H1 (cell line): ENCODE results near the gene TECPR2.

Experiments used
- HDAC6 ChIP-seq: IDR thresholded peaks from one replicate; pipeline ENCODE4 v1.7.1; 2012; ENCODE audit warnings: low read depth, mild to moderate bottlenecking, inconsistent platforms, low read length, moderate library complexity
- POLR2A ChIP-seq, 2 experiments: IDR thresholded peaks; 1 replicate in 1 of 2; 2 replicates in 1 of 2; pipeline ENCODE4 v1.6.1; 2011; ENCODE audit warnings: low read depth in 2 of 2, low read length in 2 of 2, mild to moderate bottlenecking in 2 of 2; ENCODE audit errors: control extremely low read depth in 1 of 2
- POLR2AphosphoS5 ChIP-seq: IDR thresholded peaks from 2 replicates; pipeline ENCODE4 v1.6.1; 2011; ENCODE audit warnings: low read depth, low read length

DNA sequence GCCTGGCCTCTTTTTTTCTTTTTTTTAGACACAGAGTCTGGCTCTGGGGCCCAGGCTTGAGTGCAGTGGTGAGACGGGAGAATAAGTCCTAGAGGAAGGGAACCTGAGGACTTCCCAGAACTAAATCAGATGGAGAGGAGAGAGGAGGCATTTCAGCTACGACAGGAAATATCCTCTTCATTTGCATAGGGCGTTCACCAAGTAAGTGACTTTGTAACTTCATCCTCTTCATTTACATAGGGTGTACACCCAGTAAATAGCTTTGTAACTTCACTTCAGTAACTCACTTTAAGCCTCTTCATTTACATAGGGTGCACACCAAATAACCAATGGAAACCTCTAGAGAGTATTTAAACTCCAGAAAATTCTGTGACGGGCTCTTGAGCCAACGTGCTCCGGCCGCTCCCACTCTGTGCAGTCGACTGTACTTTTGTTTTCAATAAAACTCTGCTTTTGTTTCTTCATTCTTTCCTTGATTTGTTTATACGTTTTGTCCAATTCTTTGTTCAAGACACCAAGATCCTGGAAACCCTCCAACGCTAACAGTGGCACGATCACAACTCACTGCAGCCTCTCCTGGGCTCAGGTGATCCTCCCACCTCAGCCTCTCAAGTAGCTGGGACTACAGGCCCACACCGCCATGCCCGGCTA lies 168.2 kb downstream of the TECPR2 start:
- TF ChIP-seq POLR2A (IDR thresholded peaks at IDR 0.05; ENCODE audit: control extremely low read depth in 1 of 2, low read depth in 2 of 2, low read length in 2 of 2): no peak
- TF ChIP-seq POLR2AphosphoS5: no peak
- TF ChIP-seq HDAC6: no peak
